ENCODE measurements around the gene B4GALT2.

B4GALT2 gene

GRCh38 chr1:43978264-43978550, 803 bp upstream of the B4GALT2 start:
- Histone ChIP-seq H3K4me3 (ENCODE audit: low read length in 2 of 2) (peak overlapping the region; percentile 65 to 71), H3K9ac (ENCODE audit: low read depth in 1 of 2, low read length in 2 of 2) (peak overlapping the region in 1 of 2 donors; percentile 71), H3K4me1 (ENCODE audit: control insufficient read depth in 2 of 2, insufficient read depth in 2 of 2, low read length in 2 of 2) (peaks cover 56 to 60% of the 10 kb centered on the region in 2 donors), H3K27me3 (ENCODE audit: control insufficient read depth in 2 of 2, insufficient read depth in 2 of 2, low read length in 2 of 2) (no peaks in the 10 kb centered on the region), H3K36me3 (ENCODE audit: control insufficient read depth in 2 of 2, insufficient read depth in 2 of 2, low read length in 2 of 2) (peaks cover 20% of the 10 kb centered on the region in 2 donors), H3K9me3 (ENCODE audit: control insufficient read depth in 2 of 2, low read length in 2 of 2) (no peaks in the 10 kb centered on the region), H3K27ac (ENCODE audit: low read depth in 2 of 2, low read length in 2 of 2) (no peak overlapping the region)

GRCh38 chr1:43979261-43979527, 184 bp downstream of the B4GALT2 start:
- Histone ChIP-seq H3K36me3 (ENCODE audit: control insufficient read depth in 2 of 2, insufficient read depth in 2 of 2, low read length in 2 of 2) (peaks cover 20% of the 10 kb centered on the region in 2 donors), H3K27me3 (ENCODE audit: control insufficient read depth in 2 of 2, insufficient read depth in 2 of 2, low read length in 2 of 2) (no peaks in the 10 kb centered on the region), H3K27ac (ENCODE audit: low read depth in 2 of 2, low read length in 2 of 2) (peak overlapping the region; percentile 57 to 60), H3K4me1 (ENCODE audit: control insufficient read depth in 2 of 2, insufficient read depth in 2 of 2, low read length in 2 of 2) (peaks cover 51 to 52% of the 10 kb centered on the region in 2 donors), H3K9ac (ENCODE audit: low read depth in 1 of 2, low read length in 2 of 2) (peak overlapping the region in 1 of 2 donors; percentile 21), H3K9me3 (ENCODE audit: control insufficient read depth in 2 of 2, low read length in 2 of 2) (no peaks in the 10 kb centered on the region), H3K4me3 (ENCODE audit: low read length in 2 of 2) (peak overlapping the region in 1 of 2 donors; percentile 65)

GRCh38 chr1:43979528-43980254, 681 bp downstream of the B4GALT2 start:
- peak overlapping the region; percentile 57 to 60 for H3K27ac ChIP-seq (ENCODE audit: low read depth in 2 of 2, low read length in 2 of 2)
- H3K36me3 ChIP-seq (ENCODE audit: control insufficient read depth in 2 of 2, insufficient read depth in 2 of 2, low read length in 2 of 2), result peaks cover 20 to 22% of the 10 kb centered on the region in 2 donors
- H3K9me3 ChIP-seq (ENCODE audit: control insufficient read depth in 2 of 2, low read length in 2 of 2), result no peaks in the 10 kb centered on the region
- peak overlapping the region; percentile 49 to 69 for H3K4me3 ChIP-seq (ENCODE audit: low read length in 2 of 2)
- peaks cover 50 to 51% of the 10 kb centered on the region in 2 donors for H3K4me1 ChIP-seq (ENCODE audit: control insufficient read depth in 2 of 2, insufficient read depth in 2 of 2, low read length in 2 of 2)
- H3K27me3 ChIP-seq (ENCODE audit: control insufficient read depth in 2 of 2, insufficient read depth in 2 of 2, low read length in 2 of 2), result no peaks in the 10 kb centered on the region
- peak overlapping the region; percentile 14 to 21 for H3K9ac ChIP-seq (ENCODE audit: low read depth in 1 of 2, low read length in 2 of 2)

GRCh38 chr1:43980255-43981134, 1.5 kb downstream of the B4GALT2 start:
- no peaks in the 10 kb centered on the region for H3K27me3 ChIP-seq (ENCODE audit: control insufficient read depth in 2 of 2, insufficient read depth in 2 of 2, low read length in 2 of 2)
- no peaks in the 10 kb centered on the region for H3K9me3 ChIP-seq (ENCODE audit: control insufficient read depth in 2 of 2, low read length in 2 of 2)
- H3K4me3 ChIP-seq (ENCODE audit: low read length in 2 of 2), result peak overlapping the region; percentile 49 to 69
- H3K36me3 ChIP-seq (ENCODE audit: control insufficient read depth in 2 of 2, insufficient read depth in 2 of 2, low read length in 2 of 2), result peaks cover 20 to 23% of the 10 kb centered on the region in 2 donors
- H3K9ac ChIP-seq (ENCODE audit: low read depth in 1 of 2, low read length in 2 of 2), result peak overlapping the region in 1 of 2 donors; percentile 14
- H3K27ac ChIP-seq (ENCODE audit: low read depth in 2 of 2, low read length in 2 of 2), result peak overlapping the region; percentile 57 to 60
- H3K4me1 ChIP-seq (ENCODE audit: control insufficient read depth in 2 of 2, insufficient read depth in 2 of 2, low read length in 2 of 2), result peaks cover 48 to 50% of the 10 kb centered on the region in 2 donors

GRCh38 chr1:43981135-43981491, 2.1 kb downstream of the B4GALT2 start:
- no peaks in the 10 kb centered on the region for H3K9me3 ChIP-seq (ENCODE audit: control insufficient read depth in 2 of 2, low read length in 2 of 2)
- peak overlapping the region in 1 of 2 donors; percentile 69 for H3K4me3 ChIP-seq (ENCODE audit: low read length in 2 of 2)
- H3K4me1 ChIP-seq (ENCODE audit: control insufficient read depth in 2 of 2, insufficient read depth in 2 of 2, low read length in 2 of 2), result peaks cover 42 to 44% of the 10 kb centered on the region in 2 donors
- no peaks in the 10 kb centered on the region for H3K27me3 ChIP-seq (ENCODE audit: control insufficient read depth in 2 of 2, insufficient read depth in 2 of 2, low read length in 2 of 2)
- peak overlapping the region; percentile 57 to 60 for H3K27ac ChIP-seq (ENCODE audit: low read depth in 2 of 2, low read length in 2 of 2)
- H3K9ac ChIP-seq (ENCODE audit: low read depth in 1 of 2, low read length in 2 of 2), result peak overlapping the region in 1 of 2 donors; percentile 14
- H3K36me3 ChIP-seq (ENCODE audit: control insufficient read depth in 2 of 2, insufficient read depth in 2 of 2, low read length in 2 of 2), result peaks cover 20 to 22% of the 10 kb centered on the region in 2 donors

GRCh38 chr1:43981636-43982035, 2.6 kb downstream of the B4GALT2 start:
- Histone ChIP-seq H3K9ac (ENCODE audit: low read depth in 1 of 2, low read length in 2 of 2) (peak overlapping the region in 1 of 2 donors; percentile 14), H3K4me1 (ENCODE audit: control insufficient read depth in 2 of 2, insufficient read depth in 2 of 2, low read length in 2 of 2) (peaks cover 38 to 41% of the 10 kb centered on the region in 2 donors), H3K36me3 (ENCODE audit: control insufficient read depth in 2 of 2, insufficient read depth in 2 of 2, low read length in 2 of 2) (peaks cover 16 to 17% of the 10 kb centered on the region in 2 donors), H3K9me3 (ENCODE audit: control insufficient read depth in 2 of 2, low read length in 2 of 2) (no peaks in the 10 kb centered on the region), H3K27me3 (ENCODE audit: control insufficient read depth in 2 of 2, insufficient read depth in 2 of 2, low read length in 2 of 2) (no peaks in the 10 kb centered on the region), H3K27ac (ENCODE audit: low read depth in 2 of 2, low read length in 2 of 2) (peak overlapping the region; percentile 6 to 60), H3K4me3 (ENCODE audit: low read length in 2 of 2) (no peak overlapping the region)

- Histone ChIP-seq H3K27ac (ENCODE audit: low read depth in 2 of 2, low read length in 2 of 2) (no peak overlapping the region), H3K4me3 (ENCODE audit: low read length in 2 of 2) (no peak overlapping the region), H3K27me3 (ENCODE audit: control insufficient read depth in 2 of 2, insufficient read depth in 2 of 2, low read length in 2 of 2) (no peaks in the 10 kb centered on the region), H3K9ac (ENCODE audit: low read depth in 1 of 2, low read length in 2 of 2) (no peak overlapping the region), H3K36me3 (ENCODE audit: control insufficient read depth in 2 of 2, insufficient read depth in 2 of 2, low read length in 2 of 2) (peaks cover 11 to 13% of the 10 kb centered on the region in 2 donors), H3K9me3 (ENCODE audit: control insufficient read depth in 2 of 2, low read length in 2 of 2) (no peaks in the 10 kb centered on the region), H3K4me1 (ENCODE audit: control insufficient read depth in 2 of 2, insufficient read depth in 2 of 2, low read length in 2 of 2) (peaks cover 37 to 42% of the 10 kb centered on the region in 2 donors)
These were observed 3.2 kb downstream of the B4GALT2 start for GRCh38 chr1:43982241-43982640.

GRCh38 chr1:43982808-43983207, 3.8 kb downstream of the B4GALT2 start:
- peaks cover 34 to 41% of the 10 kb centered on the region in 2 donors for H3K4me1 ChIP-seq (ENCODE audit: control insufficient read depth in 2 of 2, insufficient read depth in 2 of 2, low read length in 2 of 2)
- no peak overlapping the region for H3K9ac ChIP-seq (ENCODE audit: low read depth in 1 of 2, low read length in 2 of 2)
- H3K27ac ChIP-seq (ENCODE audit: low read depth in 2 of 2, low read length in 2 of 2), result no peak overlapping the region
- H3K27me3 ChIP-seq (ENCODE audit: control insufficient read depth in 2 of 2, insufficient read depth in 2 of 2, low read length in 2 of 2), result no peaks in the 10 kb centered on the region
- H3K9me3 ChIP-seq (ENCODE audit: control insufficient read depth in 2 of 2, low read length in 2 of 2), result no peaks in the 10 kb centered on the region
- no peak overlapping the region for H3K4me3 ChIP-seq (ENCODE audit: low read length in 2 of 2)
- peaks cover 6 to 7% of the 10 kb centered on the region in 2 donors for H3K36me3 ChIP-seq (ENCODE audit: control insufficient read depth in 2 of 2, insufficient read depth in 2 of 2, low read length in 2 of 2)

GRCh38 chr1:43983253-43983899, 4.4 kb downstream of the B4GALT2 start:
- no peak overlapping the region for H3K27ac ChIP-seq (ENCODE audit: low read depth in 2 of 2, low read length in 2 of 2)
- H3K4me3 ChIP-seq (ENCODE audit: low read length in 2 of 2), result no peak overlapping the region
- no peak overlapping the region for H3K9ac ChIP-seq (ENCODE audit: low read depth in 1 of 2, low read length in 2 of 2)

GRCh38 chr1:43984855-43985254, 5.8 kb downstream of the B4GALT2 start:
- no peak overlapping the region for H3K27ac ChIP-seq (ENCODE audit: low read depth in 2 of 2, low read length in 2 of 2)
- H3K36me3 ChIP-seq (ENCODE audit: control insufficient read depth in 2 of 2, insufficient read depth in 2 of 2, low read length in 2 of 2), result peaks cover 3 to 7% of the 10 kb centered on the region in 2 donors
- H3K9me3 ChIP-seq (ENCODE audit: control insufficient read depth in 2 of 2, low read length in 2 of 2), result no peaks in the 10 kb centered on the region
- H3K27me3 ChIP-seq (ENCODE audit: control insufficient read depth in 2 of 2, insufficient read depth in 2 of 2, low read length in 2 of 2), result no peaks in the 10 kb centered on the region
- peaks cover 20 to 32% of the 10 kb centered on the region in 2 donors for H3K4me1 ChIP-seq (ENCODE audit: control insufficient read depth in 2 of 2, insufficient read depth in 2 of 2, low read length in 2 of 2)
- no peak overlapping the region for H3K9ac ChIP-seq (ENCODE audit: low read depth in 1 of 2, low read length in 2 of 2)
- no peak overlapping the region for H3K4me3 ChIP-seq (ENCODE audit: low read length in 2 of 2)

More at GRCh38 chr1:43983253-43983899, 4.4 kb downstream of the B4GALT2 start:
- Histone ChIP-seq H3K9me3 (ENCODE audit: control insufficient read depth in 2 of 2, low read length in 2 of 2) (no peaks in the 10 kb centered on the region), H3K27me3 (ENCODE audit: control insufficient read depth in 2 of 2, insufficient read depth in 2 of 2, low read length in 2 of 2) (no peaks in the 10 kb centered on the region), H3K4me1 (ENCODE audit: control insufficient read depth in 2 of 2, insufficient read depth in 2 of 2, low read length in 2 of 2) (peaks cover 28 to 39% of the 10 kb centered on the region in 2 donors), H3K36me3 (ENCODE audit: control insufficient read depth in 2 of 2, insufficient read depth in 2 of 2, low read length in 2 of 2) (peaks cover 3 to 7% of the 10 kb centered on the region in 2 donors)
